Tibial nerve (tissue), 4 donors: Measurements from ENCODE around the gene DPP3.

Source experiments
- CTCF ChIP-seq, 5 experiments: fragments of 200-600 bp in 3 of 5; fragments of 450-650 bp in 2 of 5; sonication (generic) in 3 of 5; IDR thresholded peaks; one replicate each; pipeline ENCODE4 v1.5.1; 2016 to 2019; ENCODE audit warnings: antibody characterized with exemption in 5 of 5, mild to moderate bottlenecking in 3 of 5, moderate library complexity in 2 of 5
- EP300 ChIP-seq, 2 donors: sonication (generic); formaldehyde crosslinking; IDR thresholded peaks; one replicate each; pipeline ENCODE4 v1.6.1; 2017; ENCODE audit warnings: antibody characterized with exemption in 2 of 2, mild to moderate bottlenecking in 1 of 2

GRCh38 chr11:66493130-66493529, 12.9 kb downstream of the DPP3 start:
- TF ChIP-seq EP300 (IDR thresholded peaks at IDR 0.05) (no peak), CTCF (IDR thresholded peaks at IDR 0.05) (no peak)
